Fibroblast of lung (primary cell): ENCODE results near the gene CMTM6. TPM values are rescaled to one million over a fixed set of nuclear protein-coding genes. Genes with fewer than 3 reads are reported as not detected.
A peak's percentile ranks its signal among the peaks of the same experiment; 100 is the strongest.

Source experiments
- DNase-seq, 2 donors: peaks; one replicate each; pipeline versions ENCODE4 v3.0.0 to v3.0.0-alpha.2; 2010; ENCODE audit warnings: low read depth in 2 of 2
- H2AFZ ChIP-seq: 2 replicates; pipeline ENCODE4 v1.5.1; 2012; ENCODE audit warnings: low read length, control low read depth, inconsistent platforms
- H3K27ac ChIP-seq: 2 replicates; pipeline ENCODE4 v1.5.1; 2011; ENCODE audit warnings: low read length, control low read depth; ENCODE audit not compliant: insufficient read depth
- H3K27me3 ChIP-seq: 2 replicates; pipeline ENCODE4 v1.5.1; 2011; ENCODE audit warnings: mild to moderate bottlenecking, low read length; ENCODE audit not compliant: control insufficient read depth, insufficient read depth
- H3K36me3 ChIP-seq: 2 replicates; pipeline ENCODE4 v1.5.1; 2011; ENCODE audit warnings: low read length; ENCODE audit not compliant: control insufficient read depth, insufficient read depth
- H3K4me1 ChIP-seq: 2 replicates; pipeline ENCODE4 v1.5.1; 2011; ENCODE audit warnings: low read length; ENCODE audit not compliant: control insufficient read depth, insufficient read depth; ENCODE audit errors: extremely low read depth
- H3K4me2 ChIP-seq: 2 replicates; pipeline ENCODE4 v1.5.1; 2011; ENCODE audit warnings: low read length, control low read depth; ENCODE audit not compliant: insufficient read depth; ENCODE audit errors: extremely low read depth
- H3K4me3 ChIP-seq, 4 experiments: fragments of 200-600 bp in 1 of 4; sonication (generic) in 1 of 4; replicated peaks in 1 of 4; 2 replicates each; pipeline ENCODE4 v1.5.1; 2011 to 2016; ENCODE audit warnings: low read length in 4 of 4, low read depth in 3 of 4, mild to moderate bottlenecking in 3 of 4, control low read depth in 2 of 4, inconsistent platforms in 1 of 4, mixed read lengths in 1 of 4; ENCODE audit not compliant: insufficient read depth in 1 of 4; ENCODE audit errors: control extremely low read depth in 1 of 4
- H3K79me2 ChIP-seq: 2 replicates; pipeline ENCODE4 v1.5.1; 2012; ENCODE audit warnings: mild to moderate bottlenecking, low read length, inconsistent platforms; ENCODE audit not compliant: control insufficient read depth, insufficient read depth
- H3K9ac ChIP-seq: 2 replicates; pipeline ENCODE4 v1.5.1; 2011; ENCODE audit warnings: mild to moderate bottlenecking, low read length, control low read depth; ENCODE audit not compliant: insufficient read depth
- H3K9me3 ChIP-seq: 2 replicates; pipeline ENCODE4 v1.5.1; 2012; ENCODE audit warnings: low read depth, low read length; ENCODE audit not compliant: control insufficient read depth, insufficient read depth
- H4K20me1 ChIP-seq: 2 replicates; pipeline ENCODE4 v1.5.1; 2011; ENCODE audit warnings: low read length; ENCODE audit not compliant: control insufficient read depth, insufficient read depth; ENCODE audit errors: extremely low read depth
- CTCF ChIP-seq, 2 donors: IDR thresholded peaks in 1 of 2; conservative IDR thresholded peaks in 1 of 2; 1 replicate in 1 of 2; 2 replicates in 1 of 2; pipeline ENCODE4 v1.5.1; 2011 to 2012; ENCODE audit warnings: low read length in 2 of 2, control low read depth in 1 of 2, inconsistent platforms in 1 of 2, low read depth in 1 of 2, mild to moderate bottlenecking in 1 of 2
- EZH2 ChIP-seq: IDR thresholded peaks from 2 replicates; pipeline ENCODE4 v1.5.1; 2012; ENCODE audit warnings: low read length, control low read depth, mild to moderate bottlenecking; ENCODE audit errors: missing control alignments
- polyA plus RNA-seq, 2 donors: library from polyadenylated mRNA; depleted of rRNA in 1 of 2; stranded (reverse) in 1 of 2; unstranded in 1 of 2; fragments of >200 nt; gene quantifications; 2 replicates each; pipeline ENCODE4 v1.2.1, GENCODE V29; 2011 to 2012; ENCODE audit warnings: missing spikeins in 1 of 2
- total RNA-seq: library from RNA; depleted of rRNA; stranded (reverse); fragments of >200 nt; gene quantifications from 2 replicates; pipeline ENCODE4 v1.2.1, GENCODE V29; 2014

Gene CMTM6
- total and polyA plus RNA-seq, 2 donors (not counting 1 experiment from before 2014, with no cell fraction given) = 74.1 to 76.5 TPM

GRCh38 chr3:32456429-32457130, 46.1 kb downstream of the CMTM6 start:
- DNase-seq = no peak
- Histone ChIP-seq H4K20me1 (no peaks in the 10 kb centered on the region), H3K4me2 (no peak overlapping the region), H3K27ac (no peak overlapping the region), H3K27me3 (no peaks in the 10 kb centered on the region), H3K9me3 (no peaks in the 10 kb centered on the region), H3K79me2 (no peaks in the 10 kb centered on the region), H2AFZ (no peak overlapping the region), H3K4me1 (no peaks in the 10 kb centered on the region), H3K4me3 (no peak overlapping the region), H3K9ac (no peak overlapping the region), H3K36me3 (peaks cover 2% of the 10 kb centered on the region)
- TF ChIP-seq CTCF (conservative IDR thresholded peaks at IDR 0.05 in 1 of 2, IDR thresholded peaks at IDR 0.05 in 1 of 2; ENCODE audit: low read depth in 1 of 2, low read length in 2 of 2) (no peak), EZH2 (no peak)

- peaks cover 2% of the 10 kb centered on the region for H3K36me3 ChIP-seq
- no peaks in the 10 kb centered on the region for H3K9me3 ChIP-seq
- no peaks in the 10 kb centered on the region for H4K20me1 ChIP-seq
- no peak overlapping the region for H2AFZ ChIP-seq
- no peaks in the 10 kb centered on the region for H3K27me3 ChIP-seq
- H3K27ac ChIP-seq = no peak overlapping the region
- H3K4me2 ChIP-seq = no peak overlapping the region
- H3K9ac ChIP-seq = no peak overlapping the region
- TF ChIP-seq CTCF (conservative IDR thresholded peaks at IDR 0.05 in 1 of 2, IDR thresholded peaks at IDR 0.05 in 1 of 2; ENCODE audit: low read depth in 1 of 2, low read length in 2 of 2) (no peak), EZH2 (no peak)
- H3K79me2 ChIP-seq = no peaks in the 10 kb centered on the region
- no peak for DNase-seq
- H3K4me1 ChIP-seq = no peaks in the 10 kb centered on the region
- no peak overlapping the region for H3K4me3 ChIP-seq
Measured at GRCh38 chr3:32455609-32456428, 46.8 kb downstream of the CMTM6 start.

- Histone ChIP-seq H3K27ac (no peak overlapping the region), H3K4me3 (no peak overlapping the region), H4K20me1 (no peaks in the 10 kb centered on the region), H3K4me1 (no peaks in the 10 kb centered on the region), H3K27me3 (no peaks in the 10 kb centered on the region), H3K79me2 (no peaks in the 10 kb centered on the region), H2AFZ (no peak overlapping the region), H3K9ac (no peak overlapping the region), H3K4me2 (no peak overlapping the region), H3K36me3 (peaks cover 2% of the 10 kb centered on the region), H3K9me3 (no peaks in the 10 kb centered on the region)
- DNase-seq = peak; percentile 24 to 53
- TF ChIP-seq EZH2 (no peak), CTCF (conservative IDR thresholded peaks at IDR 0.05 in 1 of 2, IDR thresholded peaks at IDR 0.05 in 1 of 2; ENCODE audit: low read depth in 1 of 2, low read length in 2 of 2) (no peak)
Measured at GRCh38 chr3:32454731-32455608, 47.7 kb downstream of the CMTM6 start.
